ENCODE data around the gene HDAC4. TPM values are rescaled to one million over a fixed set of nuclear protein-coding genes. Genes with fewer than 3 reads are reported as not detected.

Gene HDAC4
- total and polyA plus RNA-seq, 2 donors, result 24.4 to 29.5 TPM

DNA sequence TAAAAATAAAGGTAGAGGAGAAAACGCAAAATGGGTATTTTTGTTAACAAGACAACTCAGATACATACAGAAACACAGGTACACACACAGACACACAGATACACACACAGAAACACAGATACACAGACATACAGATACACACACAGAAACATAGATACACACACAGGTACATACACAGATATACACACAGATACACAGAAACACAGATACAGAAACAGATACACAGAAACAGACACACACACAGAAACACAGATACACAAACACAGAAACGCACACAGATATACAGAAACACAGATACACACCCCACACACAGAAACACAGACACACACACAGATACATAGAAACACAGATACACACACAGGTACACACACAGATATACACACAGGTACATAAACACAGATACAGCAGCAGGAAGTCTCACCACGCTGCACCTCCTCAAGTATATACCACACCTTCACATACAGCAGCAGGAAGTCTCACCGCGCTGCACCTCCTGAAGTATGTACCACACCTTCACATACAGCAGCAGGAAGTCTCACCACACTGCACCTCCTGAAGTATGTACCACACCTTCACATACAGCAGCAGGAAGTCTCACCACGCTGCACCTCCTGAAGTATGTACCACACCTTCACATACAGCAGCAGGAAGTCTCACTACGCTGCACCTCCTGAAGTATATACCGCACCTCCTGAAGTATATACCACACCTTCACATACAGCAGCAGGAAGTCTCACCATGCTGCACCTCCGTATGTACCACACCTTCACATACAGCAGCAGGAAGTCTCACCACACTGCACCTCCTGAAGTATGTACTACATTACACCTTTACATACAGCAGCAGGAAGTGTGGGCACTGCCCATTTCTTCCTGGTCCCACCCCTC lies 250.5 kb downstream of the HDAC4 start:
- no peak for DNase-seq (ENCODE audit: extremely low spot score)
- no peak overlapping the region for H3K4me3 ChIP-seq (ENCODE audit: low read depth, low read length)
- no peak overlapping the region for H3K27ac ChIP-seq (ENCODE audit: low read depth)
- WGBS, result 82% methylated on average over 9 of the region's 9 CpGs
- peaks cover 4% of the 10 kb centered on the region for H3K36me3 ChIP-seq (ENCODE audit: insufficient read depth)
- H3K4me1 ChIP-seq (ENCODE audit: insufficient read depth), result no peaks in the 10 kb centered on the region

DNA sequence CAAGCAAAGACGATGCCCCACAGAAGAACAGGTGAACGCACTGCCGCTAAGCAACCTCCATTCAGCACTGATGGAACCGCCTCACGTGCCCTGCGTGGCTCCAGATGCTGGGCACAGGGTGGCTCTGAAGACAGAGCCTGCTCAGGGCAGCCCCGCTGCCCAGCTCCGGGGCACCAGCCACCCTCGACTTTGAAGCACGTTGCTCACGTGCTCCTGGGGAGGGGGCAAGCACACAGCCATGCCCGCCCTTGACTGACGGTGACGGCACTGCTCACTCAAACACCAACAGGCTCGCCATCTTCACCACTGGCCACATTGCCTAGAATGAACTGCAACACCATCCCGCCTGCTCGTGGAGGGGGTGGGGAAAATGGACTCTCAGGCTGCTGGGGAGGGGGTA lies 251.3 kb downstream of the HDAC4 start:
- no peak overlapping the region for H3K4me3 ChIP-seq (ENCODE audit: low read depth, low read length)
- H3K36me3 ChIP-seq (ENCODE audit: insufficient read depth), result peaks cover 4% of the 10 kb centered on the region
- 96% methylated on average over 17 of the region's 17 CpGs for WGBS
- no peaks in the 10 kb centered on the region for H3K4me1 ChIP-seq (ENCODE audit: insufficient read depth)
- no peak for DNase-seq (ENCODE audit: extremely low spot score)
- H3K27ac ChIP-seq (ENCODE audit: low read depth), result no peak overlapping the region

GRCh38 chr2:239148495-239149200 lies 252.2 kb downstream of the HDAC4 start:
- WGBS, result 93% methylated on average over 28 of the region's 28 CpGs
- no peaks in the 10 kb centered on the region for H3K4me1 ChIP-seq (ENCODE audit: insufficient read depth)
- no peak overlapping the region for H3K27ac ChIP-seq (ENCODE audit: low read depth)
- no peak overlapping the region for H3K4me3 ChIP-seq (ENCODE audit: low read depth, low read length)
- DNase-seq (ENCODE audit: extremely low spot score), result no peak
- peaks cover under 1% of the 10 kb centered on the region for H3K36me3 ChIP-seq (ENCODE audit: insufficient read depth)

- DNase-seq (ENCODE audit: extremely low spot score), result no peak
- WGBS, result 94% methylated on average over 9 of the region's 9 CpGs
- Histone ChIP-seq H3K4me3 (ENCODE audit: low read depth, low read length) (no peak overlapping the region), H3K27ac (ENCODE audit: low read depth) (no peak overlapping the region), H3K4me1 (ENCODE audit: insufficient read depth) (no peaks in the 10 kb centered on the region), H3K36me3 (ENCODE audit: insufficient read depth) (no peaks in the 10 kb centered on the region)
Observed at GRCh38 chr2:239147376-239147775, 253.4 kb downstream of the HDAC4 start.

GRCh38 chr2:239146741-239147181 lies 254.1 kb downstream of the HDAC4 start:
- Histone ChIP-seq H3K4me3 (ENCODE audit: low read depth, low read length) (no peak overlapping the region), H3K27ac (ENCODE audit: low read depth) (no peak overlapping the region), H3K4me1 (ENCODE audit: insufficient read depth) (no peaks in the 10 kb centered on the region), H3K36me3 (ENCODE audit: insufficient read depth) (no peaks in the 10 kb centered on the region)
- no peak for DNase-seq (ENCODE audit: extremely low spot score)
- WGBS, result 90% methylated on average over 12 of the region's 12 CpGs

DNA sequence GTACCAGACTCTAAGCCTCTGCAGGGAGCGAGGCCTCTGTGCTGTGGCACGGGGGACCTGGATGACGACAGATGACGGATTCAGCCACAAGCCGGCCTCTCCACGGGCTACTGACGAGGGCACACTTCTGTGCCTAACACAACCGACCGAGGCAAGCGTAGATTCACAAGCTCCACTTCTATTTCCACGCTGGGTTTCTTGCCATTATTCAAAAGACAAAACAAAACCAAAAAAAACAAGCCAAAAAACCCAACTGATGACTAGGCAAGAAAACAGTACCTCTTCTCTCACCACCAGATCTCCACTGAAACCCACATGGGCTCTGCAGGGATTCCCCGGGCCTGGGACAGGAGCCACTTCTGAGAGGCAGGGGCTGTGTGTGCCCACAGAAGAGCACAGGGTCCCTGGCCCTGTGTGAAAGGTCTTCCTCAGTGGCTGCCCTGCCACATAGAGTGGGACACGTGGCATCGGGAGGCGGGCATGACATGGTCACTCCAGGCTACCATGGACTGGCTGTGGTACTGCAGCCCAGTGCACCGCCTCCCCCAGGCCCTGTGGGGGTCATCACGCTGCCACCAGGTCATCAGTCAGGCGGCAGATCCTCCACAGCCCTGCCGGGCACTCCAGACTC lies 254.7 kb downstream of the HDAC4 start:
- Histone ChIP-seq H3K36me3 (ENCODE audit: insufficient read depth) (no peaks in the 10 kb centered on the region), H3K4me1 (ENCODE audit: insufficient read depth) (no peaks in the 10 kb centered on the region), H3K4me3 (ENCODE audit: low read depth, low read length) (no peak overlapping the region), H3K27ac (ENCODE audit: low read depth) (no peak overlapping the region)
- 88% methylated on average over 19 of the region's 19 CpGs for WGBS
- DNase-seq (ENCODE audit: extremely low spot score), result no peak

GRCh38 chr2:239145601-239146000 lies 255.2 kb downstream of the HDAC4 start:
- Histone ChIP-seq H3K36me3 (ENCODE audit: insufficient read depth) (no peaks in the 10 kb centered on the region), H3K4me1 (ENCODE audit: insufficient read depth) (no peaks in the 10 kb centered on the region), H3K4me3 (ENCODE audit: low read depth, low read length) (no peak overlapping the region), H3K27ac (ENCODE audit: low read depth) (no peak overlapping the region)
- 88% methylated on average over 9 of the region's 9 CpGs for WGBS
- no peak for DNase-seq (ENCODE audit: extremely low spot score)

- DNase-seq (ENCODE audit: extremely low spot score), result no peak
- Histone ChIP-seq H3K4me3 (ENCODE audit: low read depth, low read length) (no peak overlapping the region), H3K36me3 (ENCODE audit: insufficient read depth) (no peaks in the 10 kb centered on the region), H3K4me1 (ENCODE audit: insufficient read depth) (no peaks in the 10 kb centered on the region), H3K27ac (ENCODE audit: low read depth) (no peak overlapping the region)
- 93% methylated on average over 15 of the region's 15 CpGs for WGBS
Observed at GRCh38 chr2:239145106-239145505, 255.7 kb downstream of the HDAC4 start.

DNA sequence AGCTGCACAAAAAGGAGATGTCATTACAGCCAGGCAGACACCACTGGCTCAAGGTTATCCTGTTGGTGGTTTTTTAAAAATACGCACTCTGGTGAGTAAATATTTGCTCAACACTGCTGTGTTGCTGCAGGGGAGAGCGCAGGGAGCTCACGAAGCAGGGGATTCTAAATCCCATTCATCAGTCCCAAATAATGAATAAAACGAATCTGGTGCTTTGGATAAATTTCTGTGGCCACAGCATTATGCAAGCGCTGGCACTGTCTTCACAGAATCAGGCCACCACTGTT lies 256.2 kb downstream of the HDAC4 start:
- no peaks in the 10 kb centered on the region for H3K4me1 ChIP-seq (ENCODE audit: insufficient read depth)
- DNase-seq (ENCODE audit: extremely low spot score), result no peak
- 89% methylated on average over 5 of the region's 5 CpGs for WGBS
- no peaks in the 10 kb centered on the region for H3K36me3 ChIP-seq (ENCODE audit: insufficient read depth)
- H3K27ac ChIP-seq (ENCODE audit: low read depth), result no peak overlapping the region
- H3K4me3 ChIP-seq (ENCODE audit: low read depth, low read length), result no peak overlapping the region

- Histone ChIP-seq H3K36me3 (ENCODE audit: insufficient read depth) (no peaks in the 10 kb centered on the region), H3K4me1 (ENCODE audit: insufficient read depth) (no peaks in the 10 kb centered on the region), H3K4me3 (ENCODE audit: low read depth, low read length) (no peak overlapping the region), H3K27ac (ENCODE audit: low read depth) (no peak overlapping the region)
- DNase-seq (ENCODE audit: extremely low spot score), result no peak
- 75% methylated on average over 29 of the region's 29 CpGs for WGBS
Observed at GRCh38 chr2:239143858-239144712, 256.7 kb downstream of the HDAC4 start.

GRCh38 chr2:239142806-239143205 lies 258.0 kb downstream of the HDAC4 start:
- no peak overlapping the region for H3K4me3 ChIP-seq (ENCODE audit: low read depth, low read length)
- H3K36me3 ChIP-seq (ENCODE audit: insufficient read depth), result no peaks in the 10 kb centered on the region
- no peak overlapping the region for H3K27ac ChIP-seq (ENCODE audit: low read depth)
- no peak for DNase-seq (ENCODE audit: extremely low spot score)
- WGBS, result 97% methylated on average over 9 of the region's 9 CpGs
- H3K4me1 ChIP-seq (ENCODE audit: insufficient read depth), result no peaks in the 10 kb centered on the region

DNA sequence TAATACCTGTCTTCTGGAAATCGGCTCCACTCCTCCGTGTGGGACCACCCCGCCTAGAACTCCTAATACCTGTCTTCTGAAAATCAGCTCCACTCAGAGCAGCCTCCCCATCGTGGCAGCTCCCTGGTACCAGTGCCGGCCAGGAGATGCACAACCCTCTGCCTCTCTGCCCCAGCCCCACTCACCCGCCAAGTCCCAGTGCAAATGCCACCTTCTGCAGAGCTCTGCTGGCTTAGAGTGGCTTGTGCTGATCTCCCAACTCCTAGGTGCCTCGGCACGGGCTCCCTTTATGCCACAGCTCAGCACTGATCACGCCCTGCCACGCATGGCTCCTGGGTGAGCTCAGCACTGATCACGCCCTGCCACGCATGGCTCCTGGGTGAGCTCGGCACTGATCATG lies 258.5 kb downstream of the HDAC4 start:
- Histone ChIP-seq H3K36me3 (ENCODE audit: insufficient read depth) (no peaks in the 10 kb centered on the region), H3K4me1 (ENCODE audit: insufficient read depth) (no peaks in the 10 kb centered on the region), H3K4me3 (ENCODE audit: low read depth, low read length) (no peak overlapping the region), H3K27ac (ENCODE audit: low read depth) (no peak overlapping the region)
- 95% methylated on average over 13 of the region's 13 CpGs for WGBS
- no peak for DNase-seq (ENCODE audit: extremely low spot score)

GRCh38 chr2:239141021-239141760 lies 259.6 kb downstream of the HDAC4 start:
- no peaks in the 10 kb centered on the region for H3K4me1 ChIP-seq (ENCODE audit: insufficient read depth)
- H3K36me3 ChIP-seq (ENCODE audit: insufficient read depth), result no peaks in the 10 kb centered on the region
- no peak for DNase-seq (ENCODE audit: extremely low spot score)
- WGBS, result 94% methylated on average over 14 of the region's 14 CpGs
- H3K4me3 ChIP-seq (ENCODE audit: low read depth, low read length), result no peak overlapping the region
- no peak overlapping the region for H3K27ac ChIP-seq (ENCODE audit: low read depth)

All from urinary bladder (tissue), 4 donors.